ENCODE data around the gene PDK2. TPM values are rescaled to one million over a fixed set of nuclear protein-coding genes. Genes with fewer than 3 reads are reported as not detected.
A peak's percentile ranks its signal among the peaks of the same experiment; 100 is the strongest.

Gene PDK2
- total and polyA plus RNA-seq, 2 of the 4 experiments (the other 2 are of a cell fraction), result 26.7 to 104 TPM

- Histone ChIP-seq H3K14ac (replicated peaks; ENCODE audit: low read depth, low read length) (no peak overlapping the region), H3K27me3 (ENCODE audit: control insufficient read depth, insufficient read depth, low read length) (no peaks in the 10 kb centered on the region), H2AFZ (replicated peaks; ENCODE audit: low read length, poor library complexity) (no peak overlapping the region), H2AK5ac (ENCODE audit: low read depth, low read length) (no peak overlapping the region), H2BK120ac (ENCODE audit: low read depth, low read length) (no peak overlapping the region), H4K91ac (ENCODE audit: insufficient read depth, low read depth, low read length) (no peak overlapping the region), H4K5ac (ENCODE audit: low read depth, low read length) (no peak overlapping the region), H4K20me1 (ENCODE audit: insufficient read depth, low read length) (no peaks in the 10 kb centered on the region), H2BK20ac (ENCODE audit: low read depth, low read length) (no peak overlapping the region), H2AK9ac (replicated peaks; ENCODE audit: low read depth, low read length, poor library complexity) (peak overlapping the region; percentile 9), H3K4me1 (ENCODE audit: control insufficient read depth, insufficient read depth, low read length) (peaks cover 3% of the 10 kb centered on the region), H3K9ac (ENCODE audit: low read depth, low read length) (no peak overlapping the region), H3K9me1 (ENCODE audit: insufficient read depth, low read length) (no peaks in the 10 kb centered on the region; the same call in 1 of the 2 replicates), H3K23ac (ENCODE audit: low read depth, low read length) (no peak overlapping the region), H2BK15ac (ENCODE audit: low read depth, low read length) (no peak overlapping the region), H3K4ac (ENCODE audit: low read depth, low read length) (no peak overlapping the region), H3K36me3 (ENCODE audit: control insufficient read depth, insufficient read depth, low read length) (peaks cover 23% of the 10 kb centered on the region; the same call in 1 of the 2 replicates), H3K56ac (ENCODE audit: extremely low read depth, insufficient read depth, low read length) (no peak overlapping the region), H3K79me1 (ENCODE audit: low read depth in 1 of 2, low read length in 2 of 2) (no peaks in the 10 kb centered on the region), H2BK5ac (ENCODE audit: low read depth, low read length, poor library complexity, severe bottlenecking) (no peak overlapping the region), H3K9me3 (ENCODE audit: control insufficient read depth, insufficient read depth, low read length) (no peaks in the 10 kb centered on the region), H3K18ac (ENCODE audit: low read depth, low read length) (no peak overlapping the region), H3K4me3 (ENCODE audit: insufficient read depth, low read depth, low read length) (no peak overlapping the region), H3K27ac (ENCODE audit: insufficient read depth, low read length) (no peak overlapping the region), H4K8ac (ENCODE audit: low read depth in 2 of 2, low read length in 2 of 2) (no peak overlapping the region), H3K4me2 (ENCODE audit: low read depth, low read length) (no peak overlapping the region)
- no TSS peak for BruUV-seq (replicated peaks)
- WGBS, 2 experiments (ENCODE audit: extremely low coverage in 2 of 2, insufficient read length in 1 of 2), result no CpG with 5 or more reads among the region's 7 CpGs
- in situ Hi-C loops (cut with MboI; ENCODE audit: low sequenced_read_pairs) (no loop called here), intact Hi-C loops (cut with micrococcal nuclease) (no loop called here), dilution Hi-C loops (cut with HindIII; ENCODE audit: low sequenced_read_pairs, unreplicated experiment) (no loop called here)
- TF ChIP-seq USF2 (IDR thresholded peaks at IDR 0.05; ENCODE audit: low read depth, low read length) (no peak), SMC3 (IDR thresholded peaks at IDR 0.05; ENCODE audit: low read depth, low read length) (no peak), RFX5 (IDR thresholded peaks at IDR 0.05; ENCODE audit: low read depth, low read length) (no peak), CTCF (conservative IDR thresholded peaks at IDR 0.05; ENCODE audit: low read depth, low read length) (no peak), MAFK (IDR thresholded peaks at IDR 0.05; ENCODE audit: low read depth, low read length) (no peak)
- POLR2A ChIA-PET (ENCODE audit: unreplicated experiment), result no interaction called here
- DNase-seq (no peak), ATAC-seq (ENCODE audit: low read depth) (no peak)
- CTCF ChIA-PET, result interaction anchor here (0.7 to 1.9 kb wide), 3 partner anchors 10 to 48 kb away, joined by 3 to 10 read pairs (median 4); no protein-coding TSS in a partner anchor
These were observed 18.6 kb downstream of the PDK2 start for GRCh38 chr17:50113624-50114320.
